ENCODE measurements around the gene KCNJ16. TPM values are rescaled to one million over a fixed set of nuclear protein-coding genes. Genes with fewer than 3 reads are reported as not detected.

Gene KCNJ16
- total RNA-seq, 1 experiment from 2014 or later, result not detected

- Mint-ChIP-seq H3K4me1 (ENCODE audit: low read depth, unreplicated experiment) (no peaks in the 10 kb centered on the region), H3K4me3 (ENCODE audit: low read depth, unreplicated experiment) (no peak overlapping the region), H3K9me3 (ENCODE audit: low read depth, unreplicated experiment) (peaks cover 15% of the 10 kb centered on the region), H3K27ac (ENCODE audit: unreplicated experiment) (no peak overlapping the region), H3K36me3 (ENCODE audit: insufficient read depth, unreplicated experiment) (no peaks in the 10 kb centered on the region), H3K27me3 (ENCODE audit: unreplicated experiment) (no peaks in the 10 kb centered on the region)
- TF ChIP-seq, protein P1, sequence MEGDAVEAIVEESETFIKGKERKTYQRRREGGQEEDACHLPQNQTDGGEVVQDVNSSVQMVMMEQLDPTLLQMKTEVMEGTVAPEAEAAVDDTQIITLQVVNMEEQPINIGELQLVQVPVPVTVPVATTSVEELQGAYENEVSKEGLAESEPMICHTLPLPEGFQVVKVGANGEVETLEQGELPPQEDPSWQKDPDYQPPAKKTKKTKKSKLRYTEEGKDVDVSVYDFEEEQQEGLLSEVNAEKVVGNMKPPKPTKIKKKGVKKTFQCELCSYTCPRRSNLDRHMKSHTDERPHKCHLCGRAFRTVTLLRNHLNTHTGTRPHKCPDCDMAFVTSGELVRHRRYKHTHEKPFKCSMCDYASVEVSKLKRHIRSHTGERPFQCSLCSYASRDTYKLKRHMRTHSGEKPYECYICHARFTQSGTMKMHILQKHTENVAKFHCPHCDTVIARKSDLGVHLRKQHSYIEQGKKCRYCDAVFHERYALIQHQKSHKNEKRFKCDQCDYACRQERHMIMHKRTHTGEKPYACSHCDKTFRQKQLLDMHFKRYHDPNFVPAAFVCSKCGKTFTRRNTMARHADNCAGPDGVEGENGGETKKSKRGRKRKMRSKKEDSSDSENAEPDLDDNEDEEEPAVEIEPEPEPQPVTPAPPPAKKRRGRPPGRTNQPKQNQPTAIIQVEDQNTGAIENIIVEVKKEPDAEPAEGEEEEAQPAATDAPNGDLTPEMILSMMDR (IDR thresholded peaks at IDR 0.05; ENCODE audit: unreplicated experiment), result no peak
- CTCF ChIA-PET, result no interaction called here
- no TSS peak for BruUV-seq (replicated peaks)
- no peak for DNase-seq
- intact Hi-C loops (cut with micrococcal nuclease; ENCODE audit: unreplicated experiment), result no loop called here
Measured at GRCh38 chr17:70123193-70123592, 48.2 kb downstream of the KCNJ16 start.

- Mint-ChIP-seq H3K27me3 (ENCODE audit: unreplicated experiment) (no peaks in the 10 kb centered on the region), H3K36me3 (ENCODE audit: insufficient read depth, unreplicated experiment) (no peaks in the 10 kb centered on the region), H3K9me3 (ENCODE audit: low read depth, unreplicated experiment) (peaks cover 16% of the 10 kb centered on the region), H3K4me3 (ENCODE audit: low read depth, unreplicated experiment) (no peak overlapping the region), H3K27ac (ENCODE audit: unreplicated experiment) (no peak overlapping the region), H3K4me1 (ENCODE audit: low read depth, unreplicated experiment) (no peaks in the 10 kb centered on the region)
- intact Hi-C loops (cut with micrococcal nuclease; ENCODE audit: unreplicated experiment), result no loop called here
- CTCF ChIA-PET, result no interaction called here
- no peak for DNase-seq
- TF ChIP-seq, protein P1 (IDR thresholded peaks at IDR 0.05; ENCODE audit: unreplicated experiment), result no peak
- no TSS peak for BruUV-seq (replicated peaks)
Measured at GRCh38 chr17:70124723-70125122, 49.7 kb downstream of the KCNJ16 start.

GRCh38 chr17:70127221-70127873, 52.3 kb downstream of the KCNJ16 start:
- Mint-ChIP-seq H3K27ac (ENCODE audit: unreplicated experiment) (no peak overlapping the region), H3K27me3 (ENCODE audit: unreplicated experiment) (no peaks in the 10 kb centered on the region), H3K36me3 (ENCODE audit: insufficient read depth, unreplicated experiment) (no peaks in the 10 kb centered on the region), H3K4me3 (ENCODE audit: low read depth, unreplicated experiment) (no peak overlapping the region), H3K4me1 (ENCODE audit: low read depth, unreplicated experiment) (no peaks in the 10 kb centered on the region), H3K9me3 (ENCODE audit: low read depth, unreplicated experiment) (peaks cover 13% of the 10 kb centered on the region)
- intact Hi-C loops (cut with micrococcal nuclease; ENCODE audit: unreplicated experiment), result no loop called here
- BruUV-seq (replicated peaks), result no TSS peak
- TF ChIP-seq, protein P1 (IDR thresholded peaks at IDR 0.05; ENCODE audit: unreplicated experiment), result no peak
- CTCF ChIA-PET, result interaction anchor here (0.6 kb wide), 1 partner anchor 1367 kb away, joined by 4 read pairs; no protein-coding TSS in a partner anchor
- DNase-seq, result no peak

DNA sequence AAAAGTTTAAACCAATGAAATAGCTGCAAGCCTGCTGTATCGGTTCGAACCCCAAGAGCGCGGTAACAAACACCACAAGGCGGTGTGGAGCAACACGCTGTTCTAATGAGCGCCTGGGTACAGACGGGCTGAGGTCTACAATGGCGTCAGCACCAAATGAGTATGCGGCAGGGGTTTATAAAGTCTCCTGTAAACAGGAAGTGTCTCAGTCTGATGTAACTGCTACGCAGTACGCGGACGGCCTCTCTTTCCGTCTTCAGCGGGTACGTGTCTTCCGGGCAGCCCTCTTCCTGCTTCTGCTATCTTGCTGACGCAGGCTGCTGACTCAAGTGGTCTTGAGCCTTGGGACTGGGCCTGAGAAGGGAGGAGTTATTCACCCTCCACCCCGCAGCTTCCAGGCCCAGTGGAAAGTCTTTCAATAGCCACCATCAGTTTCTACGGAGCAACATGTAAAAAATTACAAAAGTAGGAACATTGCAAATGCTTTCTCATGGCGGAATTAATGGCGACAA, 53.8 kb downstream of the KCNJ16 start:
- no peak overlapping the region for H3K4me3 Mint-ChIP-seq (ENCODE audit: low read depth, unreplicated experiment)
- intact Hi-C loops (cut with micrococcal nuclease; ENCODE audit: unreplicated experiment), result no loop called here
- CTCF ChIA-PET, result no interaction called here
- H3K27ac Mint-ChIP-seq (ENCODE audit: unreplicated experiment), result no peak overlapping the region
- H3K36me3 Mint-ChIP-seq (ENCODE audit: insufficient read depth, unreplicated experiment), result no peaks in the 10 kb centered on the region
- peaks cover 13% of the 10 kb centered on the region for H3K9me3 Mint-ChIP-seq (ENCODE audit: low read depth, unreplicated experiment)
- DNase-seq, result no peak
- TF ChIP-seq, protein P1 (IDR thresholded peaks at IDR 0.05; ENCODE audit: unreplicated experiment), result no peak
- no TSS peak for BruUV-seq (replicated peaks)
- no peaks in the 10 kb centered on the region for H3K27me3 Mint-ChIP-seq (ENCODE audit: unreplicated experiment)
- H3K4me1 Mint-ChIP-seq (ENCODE audit: low read depth, unreplicated experiment), result no peaks in the 10 kb centered on the region

Measured in Calu3 (cell line).